B cell (primary cell): Measurements from ENCODE around the gene MEIS2.

Source experiments
- CTCF ChIP-seq: fragments of 200-600 bp; IDR thresholded peaks from one replicate; pipeline ENCODE4 v1.8.0; 2022; ENCODE audit warnings: antibody characterized with exemption, mild to moderate bottlenecking
- EZH2 ChIP-seq: IDR thresholded peaks from 2 replicates; pipeline ENCODE4 v1.6.1; 2012; ENCODE audit warnings: borderline replicate concordance, low read depth, mild to moderate bottlenecking, moderate library complexity, low read length; ENCODE audit not compliant: insufficient read depth, poor library complexity, severe bottlenecking

DNA sequence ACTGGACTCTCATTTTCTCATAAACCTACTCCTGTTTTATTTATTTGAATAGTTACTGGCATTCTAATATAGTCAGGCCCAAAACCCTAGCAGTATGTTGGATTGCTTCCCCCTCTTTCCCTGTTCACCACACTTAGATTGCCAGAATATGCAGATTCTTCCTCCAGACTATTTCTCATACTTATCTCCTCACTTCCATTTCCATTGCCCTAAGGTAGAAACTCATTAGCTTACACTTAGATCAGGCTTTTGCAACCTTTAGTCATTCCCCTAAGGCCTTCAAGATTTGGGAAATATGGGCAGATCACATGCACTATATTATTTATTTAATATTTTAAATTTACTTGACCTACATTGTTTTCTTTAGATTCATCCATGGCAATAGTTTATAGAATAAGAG lies 98.9 kb downstream of the MEIS2 start:
- TF ChIP-seq CTCF (no peak), EZH2 (no peak)
